Measurements from ENCODE around the gene ARL5C. TPM values are rescaled to one million over a fixed set of nuclear protein-coding genes. Genes with fewer than 3 reads are reported as not detected.

Gene ARL5C
- polyA plus RNA-seq, 1 donor from 2014 or later = not detected

GRCh38 chr17:39158623-39159022 lies 7.3 kb downstream of the ARL5C start:
- H3K27ac ChIP-seq (ENCODE audit: low read length) = no peak overlapping the region

DNA sequence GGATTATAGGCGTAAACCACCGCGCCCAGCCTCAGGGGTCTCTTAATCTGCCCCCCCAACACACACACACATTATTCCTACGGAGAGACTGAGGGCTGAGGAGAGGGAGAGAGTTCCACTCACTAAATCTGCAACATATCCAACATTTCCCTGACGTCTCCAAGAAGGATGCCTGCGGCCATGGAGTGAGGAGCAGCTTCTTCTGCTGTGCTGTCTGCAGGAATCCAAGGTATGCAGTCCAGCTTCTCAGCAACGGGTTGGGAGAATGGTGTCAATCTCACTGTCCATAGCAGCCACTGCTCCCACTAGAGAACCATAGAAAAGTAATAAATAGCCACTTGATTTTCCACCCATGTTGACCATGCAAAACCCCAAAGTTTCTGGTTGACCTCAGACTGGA lies 9.5 kb downstream of the ARL5C start:
- Histone ChIP-seq H3K79me2 (replicated peaks; ENCODE audit: insufficient read depth, low read length) (no peaks in the 10 kb centered on the region), H3K27ac (ENCODE audit: low read length) (no peak overlapping the region), H3K36me3 (ENCODE audit: insufficient read depth, low read length) (no peaks in the 10 kb centered on the region), H3K27me3 (ENCODE audit: insufficient read depth, low read depth, low read length) (no peaks in the 10 kb centered on the region), H2AFZ (ENCODE audit: low read depth, low read length) (no peak overlapping the region), H3K9me3 (ENCODE audit: low read length) (no peaks in the 10 kb centered on the region), H3K9me2 (ENCODE audit: insufficient read depth, low read length) (no peaks in the 10 kb centered on the region), H4K20me1 (ENCODE audit: insufficient read depth) (no peaks in the 10 kb centered on the region), H3K9ac (ENCODE audit: low read length) (no peak overlapping the region), H3K4me3 (ENCODE audit: low read length) (no peak overlapping the region), H3K4me2 (ENCODE audit: low read length) (no peak overlapping the region), H3F3A (ENCODE audit: insufficient read depth, low read length, poor library complexity, severe bottlenecking) (no peaks in the 10 kb centered on the region)
- TF ChIP-seq EZH2 (IDR thresholded peaks at IDR 0.05; ENCODE audit: borderline replicate concordance, insufficient read depth, low read length, poor library complexity, severe bottlenecking) (no peak), POLR2AphosphoS5 (IDR thresholded peaks at IDR 0.05) (no peak), EP300 (conservative IDR thresholded peaks at IDR 0.05; ENCODE audit: poor library complexity, severe bottlenecking) (no peak), MXI1 (conservative IDR thresholded peaks at IDR 0.05; ENCODE audit: poor library complexity, severe bottlenecking) (no peak), SMC3 (conservative IDR thresholded peaks at IDR 0.05; ENCODE audit: poor library complexity) (no peak), TAF1 (IDR thresholded peaks at IDR 0.05; ENCODE audit: low read depth) (no peak), RAD21 (conservative IDR thresholded peaks at IDR 0.05) (no peak)
- TF ChIP-seq, protein P1, sequence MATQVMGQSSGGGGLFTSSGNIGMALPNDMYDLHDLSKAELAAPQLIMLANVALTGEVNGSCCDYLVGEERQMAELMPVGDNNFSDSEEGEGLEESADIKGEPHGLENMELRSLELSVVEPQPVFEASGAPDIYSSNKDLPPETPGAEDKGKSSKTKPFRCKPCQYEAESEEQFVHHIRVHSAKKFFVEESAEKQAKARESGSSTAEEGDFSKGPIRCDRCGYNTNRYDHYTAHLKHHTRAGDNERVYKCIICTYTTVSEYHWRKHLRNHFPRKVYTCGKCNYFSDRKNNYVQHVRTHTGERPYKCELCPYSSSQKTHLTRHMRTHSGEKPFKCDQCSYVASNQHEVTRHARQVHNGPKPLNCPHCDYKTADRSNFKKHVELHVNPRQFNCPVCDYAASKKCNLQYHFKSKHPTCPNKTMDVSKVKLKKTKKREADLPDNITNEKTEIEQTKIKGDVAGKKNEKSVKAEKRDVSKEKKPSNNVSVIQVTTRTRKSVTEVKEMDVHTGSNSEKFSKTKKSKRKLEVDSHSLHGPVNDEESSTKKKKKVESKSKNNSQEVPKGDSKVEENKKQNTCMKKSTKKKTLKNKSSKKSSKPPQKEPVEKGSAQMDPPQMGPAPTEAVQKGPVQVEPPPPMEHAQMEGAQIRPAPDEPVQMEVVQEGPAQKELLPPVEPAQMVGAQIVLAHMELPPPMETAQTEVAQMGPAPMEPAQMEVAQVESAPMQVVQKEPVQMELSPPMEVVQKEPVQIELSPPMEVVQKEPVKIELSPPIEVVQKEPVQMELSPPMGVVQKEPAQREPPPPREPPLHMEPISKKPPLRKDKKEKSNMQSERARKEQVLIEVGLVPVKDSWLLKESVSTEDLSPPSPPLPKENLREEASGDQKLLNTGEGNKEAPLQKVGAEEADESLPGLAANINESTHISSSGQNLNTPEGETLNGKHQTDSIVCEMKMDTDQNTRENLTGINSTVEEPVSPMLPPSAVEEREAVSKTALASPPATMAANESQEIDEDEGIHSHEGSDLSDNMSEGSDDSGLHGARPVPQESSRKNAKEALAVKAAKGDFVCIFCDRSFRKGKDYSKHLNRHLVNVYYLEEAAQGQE (IDR thresholded peaks at IDR 0.05; ENCODE audit: borderline replicate concordance) = no peak
- TF ChIP-seq, protein P2, sequence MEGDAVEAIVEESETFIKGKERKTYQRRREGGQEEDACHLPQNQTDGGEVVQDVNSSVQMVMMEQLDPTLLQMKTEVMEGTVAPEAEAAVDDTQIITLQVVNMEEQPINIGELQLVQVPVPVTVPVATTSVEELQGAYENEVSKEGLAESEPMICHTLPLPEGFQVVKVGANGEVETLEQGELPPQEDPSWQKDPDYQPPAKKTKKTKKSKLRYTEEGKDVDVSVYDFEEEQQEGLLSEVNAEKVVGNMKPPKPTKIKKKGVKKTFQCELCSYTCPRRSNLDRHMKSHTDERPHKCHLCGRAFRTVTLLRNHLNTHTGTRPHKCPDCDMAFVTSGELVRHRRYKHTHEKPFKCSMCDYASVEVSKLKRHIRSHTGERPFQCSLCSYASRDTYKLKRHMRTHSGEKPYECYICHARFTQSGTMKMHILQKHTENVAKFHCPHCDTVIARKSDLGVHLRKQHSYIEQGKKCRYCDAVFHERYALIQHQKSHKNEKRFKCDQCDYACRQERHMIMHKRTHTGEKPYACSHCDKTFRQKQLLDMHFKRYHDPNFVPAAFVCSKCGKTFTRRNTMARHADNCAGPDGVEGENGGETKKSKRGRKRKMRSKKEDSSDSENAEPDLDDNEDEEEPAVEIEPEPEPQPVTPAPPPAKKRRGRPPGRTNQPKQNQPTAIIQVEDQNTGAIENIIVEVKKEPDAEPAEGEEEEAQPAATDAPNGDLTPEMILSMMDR (IDR thresholded peaks at IDR 0.05; ENCODE audit: poor library complexity, severe bottlenecking) = no peak

More at GRCh38 chr17:39158623-39159022, 7.3 kb downstream of the ARL5C start:
- H3F3A ChIP-seq (ENCODE audit: insufficient read depth, low read length, poor library complexity, severe bottlenecking) = no peaks in the 10 kb centered on the region
- no peaks in the 10 kb centered on the region for H4K20me1 ChIP-seq (ENCODE audit: insufficient read depth)
- no peak overlapping the region for H2AFZ ChIP-seq (ENCODE audit: low read depth, low read length)
- TF ChIP-seq, protein P1 (IDR thresholded peaks at IDR 0.05; ENCODE audit: borderline replicate concordance) = no peak
- TF ChIP-seq SMC3 (conservative IDR thresholded peaks at IDR 0.05; ENCODE audit: poor library complexity) = no peak
- TF ChIP-seq RAD21 (conservative IDR thresholded peaks at IDR 0.05) = no peak
- no peak for TF ChIP-seq EP300 (conservative IDR thresholded peaks at IDR 0.05; ENCODE audit: poor library complexity, severe bottlenecking)
- TF ChIP-seq EZH2 (IDR thresholded peaks at IDR 0.05; ENCODE audit: borderline replicate concordance, insufficient read depth, low read length, poor library complexity, severe bottlenecking) = no peak
- TF ChIP-seq, protein P2 (IDR thresholded peaks at IDR 0.05; ENCODE audit: poor library complexity, severe bottlenecking) = no peak
- TF ChIP-seq POLR2AphosphoS5 (IDR thresholded peaks at IDR 0.05) = no peak
- TF ChIP-seq TAF1 (IDR thresholded peaks at IDR 0.05; ENCODE audit: low read depth) = no peak
- TF ChIP-seq MXI1 (conservative IDR thresholded peaks at IDR 0.05; ENCODE audit: poor library complexity, severe bottlenecking) = no peak
- no peaks in the 10 kb centered on the region for H3K27me3 ChIP-seq (ENCODE audit: insufficient read depth, low read depth, low read length)
- no peak overlapping the region for H3K4me3 ChIP-seq (ENCODE audit: low read length)
- no peaks in the 10 kb centered on the region for H3K9me2 ChIP-seq (ENCODE audit: insufficient read depth, low read length)
- no peaks in the 10 kb centered on the region for H3K9me3 ChIP-seq (ENCODE audit: low read length)
- H3K4me2 ChIP-seq (ENCODE audit: low read length) = no peak overlapping the region
- no peaks in the 10 kb centered on the region for H3K36me3 ChIP-seq (ENCODE audit: insufficient read depth, low read length)
- H3K79me2 ChIP-seq (replicated peaks; ENCODE audit: insufficient read depth, low read length) = no peaks in the 10 kb centered on the region
- no peak overlapping the region for H3K9ac ChIP-seq (ENCODE audit: low read length)
